Cardiac muscle cell (in vitro differentiated cells and primary cell): ENCODE measurements around the gene FUT9. TPM values are rescaled to one million over a fixed set of nuclear protein-coding genes. Genes with fewer than 3 reads are reported as not detected.

ENCODE experiments used
- DNase-seq, 2 donors: peaks; one replicate each; pipeline versions ENCODE4 v3.0.0 to v3.0.0-alpha.2; 2010 to 2017; ENCODE audit warnings: low read depth in 1 of 2, low spot score in 1 of 2
- H3K27ac ChIP-seq: fragments of 200-600 bp; sonication (generic); 2 replicates; pipeline ENCODE4 v1.5.1; 2016
- H3K27me3 ChIP-seq: fragments of 200-600 bp; sonication (generic); 2 replicates; pipeline ENCODE4 v1.6.0; 2016; ENCODE audit warnings: control low read depth
- H3K36me3 ChIP-seq: fragments of 200-600 bp; sonication (generic); 2 replicates; pipeline ENCODE4 v1.5.1; 2016; ENCODE audit warnings: control low read depth
- H3K4me1 ChIP-seq: fragments of 200-600 bp; sonication (generic); 2 replicates; pipeline ENCODE4 v1.8.1; 2017; ENCODE audit warnings: low read depth, mild to moderate bottlenecking, mixed run types
- H3K4me3 ChIP-seq: fragments of 200-600 bp; sonication (generic); 2 replicates; pipeline ENCODE4 v1.5.1; 2016; ENCODE audit warnings: mild to moderate bottlenecking
- H3K9me3 ChIP-seq: fragments of 200-600 bp; sonication (generic); 2 replicates; pipeline ENCODE4 v1.5.1; 2017; ENCODE audit warnings: low read depth, mild to moderate bottlenecking, control low read depth
- CTCF ChIP-seq: IDR thresholded peaks from 2 replicates; pipeline ENCODE4 v1.5.1; 2012; ENCODE audit warnings: low read depth, mild to moderate bottlenecking, low read length
- polyA plus RNA-seq: library from polyadenylated mRNA; unstranded; fragments of >200 nt; fragmentation: Nextera tagmentation; extraction: Ambion mirVana; gene quantifications from 2 replicates; pipeline ENCODE4 v1.2.1, GENCODE V29; 2016
- total RNA-seq: library from RNA; depleted of rRNA; stranded (reverse); fragments of >200 nt; gene quantifications from 2 replicates; pipeline ENCODE4 v1.2.3, GENCODE V29; 2016

FUT9 gene
- total and polyA plus RNA-seq, 2 experiments from 2014 or later, result not detected

GRCh38 chr6:96223695-96224094, 207.9 kb downstream of the FUT9 start:
- no peaks in the 10 kb centered on the region for H3K9me3 ChIP-seq
- H3K36me3 ChIP-seq, result no peaks in the 10 kb centered on the region
- no peaks in the 10 kb centered on the region for H3K4me1 ChIP-seq
- DNase-seq, result no peak
- no peak overlapping the region for H3K4me3 ChIP-seq
- H3K27me3 ChIP-seq, result no peaks in the 10 kb centered on the region
- TF ChIP-seq CTCF, result no peak
- H3K27ac ChIP-seq, result no peak overlapping the region

- H3K27ac ChIP-seq, result no peak overlapping the region
- no peaks in the 10 kb centered on the region for H3K4me1 ChIP-seq
- no peak for DNase-seq
- no peaks in the 10 kb centered on the region for H3K27me3 ChIP-seq
- H3K4me3 ChIP-seq, result no peak overlapping the region
- H3K36me3 ChIP-seq, result no peaks in the 10 kb centered on the region
- no peaks in the 10 kb centered on the region for H3K9me3 ChIP-seq
- TF ChIP-seq CTCF, result no peak
Measured at GRCh38 chr6:96227135-96227534, 211.4 kb downstream of the FUT9 start.

GRCh38 chr6:96234444-96234843, 218.7 kb downstream of the FUT9 start:
- no peak for DNase-seq
- Histone ChIP-seq H3K9me3 (no peaks in the 10 kb centered on the region), H3K4me3 (no peak overlapping the region), H3K27ac (no peak overlapping the region), H3K36me3 (no peaks in the 10 kb centered on the region), H3K4me1 (no peaks in the 10 kb centered on the region), H3K27me3 (no peaks in the 10 kb centered on the region)
- TF ChIP-seq CTCF, result no peak

- Histone ChIP-seq H3K4me1 (no peaks in the 10 kb centered on the region), H3K4me3 (no peak overlapping the region), H3K9me3 (no peaks in the 10 kb centered on the region), H3K27me3 (no peaks in the 10 kb centered on the region), H3K36me3 (no peaks in the 10 kb centered on the region), H3K27ac (no peak overlapping the region)
- DNase-seq, result no peak
- TF ChIP-seq CTCF, result no peak
Measured at GRCh38 chr6:96235927-96236326, 220.2 kb downstream of the FUT9 start.

- no peak for DNase-seq
- Histone ChIP-seq H3K27ac (no peak overlapping the region), H3K36me3 (no peaks in the 10 kb centered on the region), H3K4me1 (no peaks in the 10 kb centered on the region), H3K9me3 (no peaks in the 10 kb centered on the region), H3K4me3 (no peak overlapping the region), H3K27me3 (no peaks in the 10 kb centered on the region)
- TF ChIP-seq CTCF, result no peak
Measured at GRCh38 chr6:96236471-96236870, 220.7 kb downstream of the FUT9 start.

- H3K4me3 ChIP-seq, result no peak overlapping the region
- no peak overlapping the region for H3K27ac ChIP-seq
- DNase-seq, result no peak
- no peaks in the 10 kb centered on the region for H3K9me3 ChIP-seq
- no peaks in the 10 kb centered on the region for H3K27me3 ChIP-seq
- H3K36me3 ChIP-seq, result no peaks in the 10 kb centered on the region
- no peaks in the 10 kb centered on the region for H3K4me1 ChIP-seq
- TF ChIP-seq CTCF, result no peak
Measured at GRCh38 chr6:96237638-96238347, 222.0 kb downstream of the FUT9 start.
